ENCODE measurements around the gene ZNF618.

Gene ZNF618, protein sequence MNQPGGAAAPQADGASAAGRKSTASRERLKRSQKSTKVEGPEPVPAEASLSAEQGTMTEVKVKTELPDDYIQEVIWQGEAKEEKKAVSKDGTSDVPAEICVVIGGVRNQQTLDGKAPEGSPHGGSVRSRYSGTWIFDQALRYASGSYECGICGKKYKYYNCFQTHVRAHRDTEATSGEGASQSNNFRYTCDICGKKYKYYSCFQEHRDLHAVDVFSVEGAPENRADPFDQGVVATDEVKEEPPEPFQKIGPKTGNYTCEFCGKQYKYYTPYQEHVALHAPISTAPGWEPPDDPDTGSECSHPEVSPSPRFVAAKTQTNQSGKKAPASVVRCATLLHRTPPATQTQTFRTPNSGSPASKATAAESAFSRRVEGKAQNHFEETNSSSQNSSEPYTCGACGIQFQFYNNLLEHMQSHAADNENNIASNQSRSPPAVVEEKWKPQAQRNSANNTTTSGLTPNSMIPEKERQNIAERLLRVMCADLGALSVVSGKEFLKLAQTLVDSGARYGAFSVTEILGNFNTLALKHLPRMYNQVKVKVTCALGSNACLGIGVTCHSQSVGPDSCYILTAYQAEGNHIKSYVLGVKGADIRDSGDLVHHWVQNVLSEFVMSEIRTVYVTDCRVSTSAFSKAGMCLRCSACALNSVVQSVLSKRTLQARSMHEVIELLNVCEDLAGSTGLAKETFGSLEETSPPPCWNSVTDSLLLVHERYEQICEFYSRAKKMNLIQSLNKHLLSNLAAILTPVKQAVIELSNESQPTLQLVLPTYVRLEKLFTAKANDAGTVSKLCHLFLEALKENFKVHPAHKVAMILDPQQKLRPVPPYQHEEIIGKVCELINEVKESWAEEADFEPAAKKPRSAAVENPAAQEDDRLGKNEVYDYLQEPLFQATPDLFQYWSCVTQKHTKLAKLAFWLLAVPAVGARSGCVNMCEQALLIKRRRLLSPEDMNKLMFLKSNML

GRCh38 chr9:113876151-113876992 lies at the start of gene ZNF618:
Gene ZNF618, plus strand, starts transcription at chr9:113876309. Its CDS starts 72 bp downstream, at chr9:113876381.
- peak; percentile 67 for DNase-seq (ENCODE audit: low spot score)

DNA sequence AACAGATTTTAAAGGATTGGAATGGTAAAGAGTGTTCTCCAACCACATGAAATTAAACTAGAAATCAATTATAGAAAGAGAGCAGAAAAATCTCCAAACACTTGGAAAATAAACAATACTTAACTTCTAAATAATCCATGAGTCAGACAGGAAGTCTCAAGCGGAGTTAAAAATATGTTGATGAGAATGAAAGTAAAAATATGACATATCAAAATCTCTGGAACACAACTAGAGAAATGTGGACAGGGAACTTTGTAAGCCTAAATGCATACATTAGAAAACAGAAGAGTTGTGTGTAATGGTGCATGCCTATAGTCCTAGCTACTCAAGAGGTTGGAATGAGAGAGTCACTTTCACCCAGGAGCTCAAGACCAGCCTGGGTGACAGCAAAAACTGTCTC lies 47.9 kb upstream of the ZNF618 start:
- DNase-seq (ENCODE audit: low spot score): no peak

DNA sequence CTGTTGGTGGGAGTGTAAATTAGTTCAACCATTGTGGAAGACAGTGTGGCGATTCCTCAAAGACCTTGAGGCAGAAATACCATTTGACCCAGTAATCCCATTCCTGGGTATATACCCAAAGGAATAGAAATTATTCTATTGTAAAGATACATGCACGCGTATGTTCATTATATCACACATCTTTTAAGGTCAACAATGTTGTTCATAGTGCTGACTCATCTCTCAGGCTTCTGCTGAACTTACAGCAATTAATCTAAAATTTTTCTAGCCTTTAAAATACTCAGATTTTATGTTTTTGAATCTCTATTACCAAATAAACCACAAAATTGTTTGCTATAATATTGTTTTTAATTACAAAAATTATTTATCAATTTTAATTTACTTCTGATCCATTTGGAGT lies 38.8 kb upstream of the ZNF618 start:
- DNase-seq (ENCODE audit: low spot score): no peak

- no peak for DNase-seq (ENCODE audit: low spot score)
Observed at GRCh38 chr9:113842086-113842485, 34.0 kb upstream of the ZNF618 start.

DNA sequence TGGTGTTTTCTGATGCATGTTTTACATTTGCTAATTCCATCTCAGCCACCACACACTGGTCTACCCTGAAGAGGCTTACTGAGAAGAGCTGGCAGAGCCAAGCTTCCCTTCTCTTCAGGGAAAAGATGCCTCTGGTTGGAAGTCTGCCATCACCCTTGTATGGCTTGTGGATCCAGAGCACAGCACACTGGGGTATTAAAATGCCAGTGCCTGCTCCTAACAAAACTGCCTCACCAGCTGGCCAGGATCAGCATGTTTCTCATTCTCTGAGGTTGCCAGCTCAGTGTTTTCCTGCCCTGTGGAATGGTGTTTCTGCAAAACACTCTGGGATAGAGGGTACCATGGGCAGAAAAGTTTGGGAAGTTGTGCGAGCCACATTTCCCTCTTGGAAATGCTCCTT lies 31.6 kb upstream of the ZNF618 start:
- no peak for DNase-seq (ENCODE audit: low spot score)

- DNase-seq (ENCODE audit: low spot score): no peak
Observed at GRCh38 chr9:113851359-113851758, 24.8 kb upstream of the ZNF618 start.

DNA sequence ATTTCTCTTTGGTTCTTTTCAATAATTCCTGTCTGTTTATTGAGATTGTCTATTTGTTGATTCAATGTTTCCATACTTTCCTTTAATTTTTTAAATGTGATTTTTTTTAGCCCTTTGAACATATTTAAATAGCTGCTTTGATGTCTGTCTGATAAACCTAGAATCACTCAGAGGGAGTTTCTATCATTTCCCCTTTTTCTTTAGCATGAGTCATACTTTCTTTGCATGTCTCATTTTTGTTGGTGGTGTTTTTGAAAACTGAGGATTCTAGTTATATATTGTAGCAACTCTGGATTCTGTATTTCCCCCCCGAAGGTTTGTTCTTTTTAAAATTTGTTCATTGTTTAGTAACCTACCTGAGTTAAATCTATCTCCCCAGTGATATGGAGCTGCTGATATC lies 24.2 kb upstream of the ZNF618 start:
- no peak for DNase-seq (ENCODE audit: low spot score)

DNA sequence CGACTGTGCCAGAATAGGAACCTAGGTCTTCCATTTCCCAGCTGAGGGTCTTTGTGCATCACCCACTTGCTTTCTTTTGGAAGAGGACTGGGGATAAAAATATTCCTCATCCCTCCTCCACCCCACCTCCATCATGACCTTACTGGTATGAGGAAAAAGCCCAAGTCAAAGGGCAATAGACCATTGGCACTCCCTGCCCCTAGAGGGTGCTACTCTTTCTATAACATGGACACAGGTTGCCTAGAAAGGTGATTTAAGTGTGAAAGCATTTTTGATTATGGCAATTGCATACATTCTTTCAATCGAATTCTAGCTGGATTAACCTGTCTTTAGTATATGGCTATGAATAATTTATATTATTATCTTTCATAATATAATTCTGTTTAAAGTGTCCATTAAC lies 22.8 kb upstream of the ZNF618 start:
- DNase-seq (ENCODE audit: low spot score): peak; percentile 43

DNA sequence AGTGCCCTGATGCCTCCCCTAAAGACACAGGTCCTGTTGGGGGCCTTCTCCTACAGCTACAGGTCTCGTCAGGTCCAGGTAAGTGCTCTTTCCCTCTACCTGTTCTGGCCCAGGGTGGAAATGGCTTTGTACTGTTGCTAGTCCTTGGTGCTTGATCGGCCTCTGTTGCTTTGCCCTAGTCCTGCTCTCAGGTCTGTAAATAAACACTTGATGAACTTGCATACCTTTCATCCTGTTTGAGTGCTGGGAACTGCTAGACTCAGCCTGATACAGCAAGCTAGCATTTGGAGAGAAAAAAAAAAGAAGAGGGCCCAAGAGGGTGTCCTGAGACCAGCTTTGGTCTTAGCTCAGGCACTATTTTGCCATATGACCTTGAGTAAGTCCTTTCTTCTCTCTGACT lies 21.8 kb upstream of the ZNF618 start:
- DNase-seq (ENCODE audit: low spot score): no peak

- no peak for DNase-seq (ENCODE audit: low spot score)
Observed at GRCh38 chr9:113857875-113858274, 18.2 kb upstream of the ZNF618 start.

- DNase-seq (ENCODE audit: low spot score): no peak
Observed at GRCh38 chr9:113858282-113858681, 17.8 kb upstream of the ZNF618 start.

DNA sequence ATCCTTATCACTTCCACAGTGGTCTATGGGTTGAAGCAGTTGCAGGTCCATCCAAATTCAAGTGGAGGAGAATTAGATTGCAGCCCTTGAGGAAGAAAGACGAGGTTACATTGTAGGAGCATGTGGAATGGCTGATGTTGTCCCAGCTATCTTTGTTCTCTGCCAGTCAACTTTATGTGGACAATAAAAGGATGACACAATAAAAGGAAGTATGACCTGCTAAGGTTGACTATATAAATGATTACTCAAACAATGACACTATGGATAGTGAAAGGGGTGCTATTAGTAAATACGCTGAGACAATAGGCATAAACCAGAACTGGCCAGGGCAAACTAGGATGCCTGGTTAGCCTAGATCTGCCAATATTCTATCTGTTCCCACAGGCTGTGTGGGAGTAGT lies 12.8 kb upstream of the ZNF618 start:
- no peak for DNase-seq (ENCODE audit: low spot score)

GRCh38 chr9:113868501-113868900 lies 7.6 kb upstream of the ZNF618 start:
- DNase-seq (ENCODE audit: low spot score): no peak

DNA sequence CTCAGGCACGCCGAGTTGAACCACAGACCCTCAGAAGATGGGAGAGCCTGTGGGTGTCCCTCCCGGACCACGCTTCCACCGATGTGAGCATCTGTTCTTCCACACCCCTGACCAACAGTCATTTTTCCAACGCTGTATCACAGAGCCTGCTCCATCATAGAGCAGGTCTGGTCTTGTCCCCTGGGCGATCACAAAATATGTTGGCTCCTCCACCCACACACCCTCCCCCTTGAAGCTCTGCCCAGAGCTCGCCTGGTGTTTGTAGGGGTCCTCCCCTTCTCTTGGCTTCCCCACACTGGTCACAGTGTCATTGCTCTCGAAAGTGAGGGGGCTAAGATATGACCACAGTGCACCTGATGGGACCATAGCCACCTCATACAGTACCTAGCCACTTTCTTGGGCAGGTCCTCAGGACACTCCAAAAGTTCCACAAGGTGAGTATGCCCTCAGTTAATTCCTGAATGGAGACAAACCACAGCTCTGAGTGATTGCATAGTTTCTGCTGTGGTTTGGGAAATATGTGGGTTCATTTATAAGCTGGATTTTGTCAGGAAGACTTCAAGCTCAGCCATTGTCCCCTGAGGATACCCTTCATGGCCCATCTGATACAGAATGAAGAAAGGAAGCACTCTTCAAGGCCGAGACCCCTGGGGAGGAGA lies 3.5 kb upstream of the ZNF618 start:
- no peak for DNase-seq (ENCODE audit: low spot score)

- DNase-seq (ENCODE audit: low spot score): no peak
Observed at GRCh38 chr9:113873446-113873845, 2.7 kb upstream of the ZNF618 start.

DNA sequence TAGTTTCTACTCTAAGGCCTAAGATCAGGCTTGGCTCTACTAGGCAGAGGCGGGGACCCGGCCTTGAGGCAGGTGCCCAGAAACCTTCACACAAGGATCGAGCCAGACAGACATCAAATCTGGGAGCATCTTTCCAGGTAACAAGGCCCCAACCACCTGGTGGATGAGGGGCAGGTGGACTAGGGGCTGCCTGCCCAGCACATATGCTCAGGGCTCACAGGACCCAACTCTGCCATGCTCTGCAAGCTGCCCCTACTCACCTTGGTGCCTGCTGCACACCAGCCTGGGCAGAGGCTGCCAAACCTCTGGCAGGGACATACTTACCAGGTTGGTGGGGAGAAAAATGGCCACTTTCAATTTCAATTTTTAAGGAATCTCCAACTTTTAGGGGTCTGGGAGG lies 2.2 kb upstream of the ZNF618 start:
- DNase-seq (ENCODE audit: low spot score): no peak

GRCh38 chr9:113875459-113876150 lies 504 bp upstream of the ZNF618 start:
- DNase-seq (ENCODE audit: low spot score): peak; percentile 53

- DNase-seq (ENCODE audit: low spot score): no peak
Observed at GRCh38 chr9:113876993-113877368, 872 bp downstream of the ZNF618 start.

- no peak for DNase-seq (ENCODE audit: low spot score)
Observed at GRCh38 chr9:113879318-113879717, 3.2 kb downstream of the ZNF618 start.

DNA sequence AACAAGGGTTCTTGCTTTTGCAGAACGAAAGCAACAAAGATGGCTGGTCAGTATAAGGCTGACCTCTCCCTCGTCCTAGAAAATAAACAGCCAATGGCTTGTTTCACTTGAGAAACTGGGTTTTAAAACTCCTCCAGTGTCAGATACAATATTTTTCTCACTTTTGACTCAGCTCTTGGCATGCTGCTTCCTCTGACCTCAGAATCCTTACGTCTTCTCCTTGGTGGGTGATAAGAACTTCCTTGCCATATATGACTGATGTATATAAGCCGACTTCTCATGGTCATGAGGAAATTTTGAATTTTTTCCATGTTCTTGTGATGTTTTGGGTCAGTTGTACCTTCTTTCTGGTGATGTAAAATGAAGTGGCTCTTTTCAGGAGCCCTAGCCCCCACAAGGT lies 3.8 kb downstream of the ZNF618 start:
- no peak for DNase-seq (ENCODE audit: low spot score)

- DNase-seq (ENCODE audit: low spot score): no peak
Observed at GRCh38 chr9:113882181-113882580, 6.1 kb downstream of the ZNF618 start.

Data from HuH-7.5 (cell line).